NCI-H1417 treated with DMSO at 0.1 percent for 48 hours (cell line): ENCODE measurements around the gene PKP2.

ENCODE experiments used
- DNase-seq: peaks from one replicate; lab custom pipeline; 2025; lab: John Stamatoyannopoulos, UW

The PKP2 gene

GRCh38 chr12:32896432-32897280 lies at the start of gene PKP2:
Gene PKP2 (minus strand): TSS chr12:32896777. CDS start chr12:32896731, 46 bp downstream.
- peak; percentile 67 for DNase-seq

- DNase-seq: no peak
Measured at GRCh38 chr12:32944195-32944594, 47.6 kb upstream of the PKP2 start.

GRCh38 chr12:32939801-32940200 lies 43.2 kb upstream of the PKP2 start:
- no peak for DNase-seq

GRCh38 chr12:32926963-32927362 lies 30.4 kb upstream of the PKP2 start:
- no peak for DNase-seq

GRCh38 chr12:32926356-32926755 lies 29.8 kb upstream of the PKP2 start:
- no peak for DNase-seq

GRCh38 chr12:32922546-32923297 lies 26.1 kb upstream of the PKP2 start:
- DNase-seq: no peak

GRCh38 chr12:32921397-32921796 lies 24.8 kb upstream of the PKP2 start:
- no peak for DNase-seq

- DNase-seq: no peak
Measured at GRCh38 chr12:32920506-32921085, 24.0 kb upstream of the PKP2 start.

- no peak for DNase-seq
Measured at GRCh38 chr12:32918890-32919801, 22.6 kb upstream of the PKP2 start.

- DNase-seq: no peak
Measured at GRCh38 chr12:32917094-32917611, 20.6 kb upstream of the PKP2 start.

GRCh38 chr12:32907898-32908476 lies 11.4 kb upstream of the PKP2 start:
- DNase-seq: no peak

- no peak for DNase-seq
Measured at GRCh38 chr12:32907166-32907565, 10.6 kb upstream of the PKP2 start.

- DNase-seq: no peak
Measured at GRCh38 chr12:32906399-32907165, 10.0 kb upstream of the PKP2 start.

- no peak for DNase-seq
Measured at GRCh38 chr12:32903763-32904162, 7.2 kb upstream of the PKP2 start.

GRCh38 chr12:32903318-32903717 lies 6.7 kb upstream of the PKP2 start:
- DNase-seq: no peak

GRCh38 chr12:32902287-32902997 lies 5.9 kb upstream of the PKP2 start:
- DNase-seq: no peak

GRCh38 chr12:32901553-32901952 lies 5.0 kb upstream of the PKP2 start:
- no peak for DNase-seq

GRCh38 chr12:32897687-32898573 lies 1.4 kb upstream of the PKP2 start:
- no peak for DNase-seq

- DNase-seq: no peak
Measured at GRCh38 chr12:32897281-32897610, 669 bp upstream of the PKP2 start.
